ENCODE data around the gene TEX44. TPM values are rescaled to one million over a fixed set of nuclear protein-coding genes. Genes with fewer than 3 reads are reported as not detected.

TEX44 gene
- total and polyA plus RNA-seq, 9 of the 15 experiments (the other 6 are each of a cell fraction or from before 2014, with no cell fraction given): not detected

GRCh38 chr2:231547315-231548110 lies 45.2 kb upstream of the TEX44 start (continued):
- TF ChIP-seq ZZZ3 (IDR thresholded peaks at IDR 0.05) (no peak), PRMT5 (CRISPR knock-in tag; IDR thresholded peaks at IDR 0.05) (no peak), E2F1 (CRISPR knock-in tag; IDR thresholded peaks at IDR 0.05) (no peak), TRIM24 (IDR thresholded peaks at IDR 0.05) (no peak)

- no peaks in the 10 kb centered on the region for H3K9me3 ChIP-seq (replicated peaks; ENCODE audit: control insufficient read depth, insufficient read depth, low read depth, low read length)
- H3K4me2 ChIP-seq (ENCODE audit: insufficient read depth, low read length): no peak overlapping the region
- POLR2A ChIA-PET: interaction anchor here (0.6 kb wide), 1 partner anchor 347 kb away, joined by 4 read pairs; no protein-coding TSS in a partner anchor
- WGBS (ENCODE audit: insufficient coverage, low coverage, missing lambda C conversion rate): 10% methylated on average over 3 of the region's 3 CpGs
- H3K27me3 ChIP-seq (ENCODE audit: control insufficient read depth in 2 of 2, insufficient read depth in 2 of 2, low read length in 2 of 2): peaks cover 0 to 11% of the 10 kb centered on the region in 2 experiments; a peak in 2 of 5 replicates
- H2AFZ ChIP-seq (ENCODE audit: low read depth, low read length): no peak overlapping the region
- H3K4me1 ChIP-seq (replicated peaks in 1 of 2; ENCODE audit: control insufficient read depth in 2 of 2, insufficient read depth in 2 of 2, low read length in 2 of 2): peaks cover 4 to 5% of the 10 kb centered on the region in 2 experiments; a peak in 3 of 5 replicates
- no TSS peak for BruUV-seq (replicated peaks)
- CTCF ChIA-PET (ENCODE audit: low intra/inter-chr PET ratio): no interaction called here
- intact Hi-C loops (cut with micrococcal nuclease): no loop called here
- no peak for DNase-seq (ENCODE audit: extremely low read depth in 1 of 4, low spot score in 3 of 4)
- no peaks in the 10 kb centered on the region for H4K20me1 ChIP-seq (replicated peaks; ENCODE audit: control insufficient read depth, insufficient read depth, low read length)
- H3K9me1 ChIP-seq (ENCODE audit: control insufficient read depth, insufficient read depth, low read length): no peaks in the 10 kb centered on the region
- H3K9ac ChIP-seq (ENCODE audit: insufficient read depth in 1 of 2, low read depth in 2 of 2, low read length in 2 of 2): no peak overlapping the region
- in situ Hi-C loops (cut with MboI): no loop called here
- 0 out of 2 replicates have a peak, but pooled peaks have one; percentile 22 for TF ChIP-seq NFIC (IDR thresholded peaks at IDR 0.05)
- TF ChIP-seq GTF2F1 (IDR thresholded peaks at IDR 0.05; ENCODE audit: low read depth, low read length): no peak
- no peak for ATAC-seq
- H3K27ac ChIP-seq (ENCODE audit: extremely low read depth, low read depth, low read length): no peak overlapping the region
- FAIRE-seq: no peak
- H3K4me3 ChIP-seq: no peak overlapping the region
- H3K79me2 ChIP-seq (ENCODE audit: control insufficient read depth, insufficient read depth, low read length): no peaks in the 10 kb centered on the region
- no peaks in the 10 kb centered on the region for H3K36me3 ChIP-seq (ENCODE audit: control insufficient read depth, insufficient read depth, low read length)
Observed at GRCh38 chr2:231548752-231549151, 43.9 kb upstream of the TEX44 start.
